Measurements from ENCODE around the gene COL6A6.

COL6A6 gene

GRCh38 chr3:130506031-130506430, 10.9 kb upstream of the COL6A6 start:
- DNase-seq (ENCODE audit: extremely low read depth, insufficient read length), result no peak
- H3K27me3 ChIP-seq (replicated peaks; ENCODE audit: control insufficient read depth, insufficient read depth, low read length), result no peaks in the 10 kb centered on the region; the same call in 1 of the 2 replicates
- H3K4me3 ChIP-seq (replicated peaks; ENCODE audit: low read depth, low read length), result no peak overlapping the region
- TF ChIP-seq CTCF (IDR thresholded peaks at IDR 0.05; ENCODE audit: insufficient read depth, low read length, poor library complexity, severe bottlenecking), result no peak
- H3K36me3 ChIP-seq (ENCODE audit: control insufficient read depth, insufficient read depth, low read length), result no peaks in the 10 kb centered on the region

- no peak for DNase-seq (ENCODE audit: extremely low read depth, insufficient read length)
- no peak for TF ChIP-seq CTCF (IDR thresholded peaks at IDR 0.05; ENCODE audit: insufficient read depth, low read length, poor library complexity, severe bottlenecking)
- Histone ChIP-seq H3K36me3 (ENCODE audit: control insufficient read depth, insufficient read depth, low read length) (no peaks in the 10 kb centered on the region), H3K4me3 (replicated peaks; ENCODE audit: low read depth, low read length) (no peak overlapping the region), H3K27me3 (replicated peaks; ENCODE audit: control insufficient read depth, insufficient read depth, low read length) (no peaks in the 10 kb centered on the region; the same call in 1 of the 2 replicates)
Measured at GRCh38 chr3:130507746-130508145, 9.2 kb upstream of the COL6A6 start.

GRCh38 chr3:130509008-130509407, 8.0 kb upstream of the COL6A6 start:
- Histone ChIP-seq H3K36me3 (ENCODE audit: control insufficient read depth, insufficient read depth, low read length) (no peaks in the 10 kb centered on the region), H3K4me3 (replicated peaks; ENCODE audit: low read depth, low read length) (no peak overlapping the region), H3K27me3 (replicated peaks; ENCODE audit: control insufficient read depth, insufficient read depth, low read length) (no peaks in the 10 kb centered on the region; the same call in 1 of the 2 replicates)
- no peak for TF ChIP-seq CTCF (IDR thresholded peaks at IDR 0.05; ENCODE audit: insufficient read depth, low read length, poor library complexity, severe bottlenecking)
- DNase-seq (ENCODE audit: extremely low read depth, insufficient read length), result no peak

GRCh38 chr3:130514681-130515080, 2.3 kb upstream of the COL6A6 start:
- TF ChIP-seq CTCF (IDR thresholded peaks at IDR 0.05; ENCODE audit: insufficient read depth, low read length, poor library complexity, severe bottlenecking), result no peak
- no peak for DNase-seq (ENCODE audit: extremely low read depth, insufficient read length)
- Histone ChIP-seq H3K36me3 (ENCODE audit: control insufficient read depth, insufficient read depth, low read length) (no peaks in the 10 kb centered on the region), H3K27me3 (replicated peaks; ENCODE audit: control insufficient read depth, insufficient read depth, low read length) (no peaks in the 10 kb centered on the region; the same call in 1 of the 2 replicates), H3K4me3 (replicated peaks; ENCODE audit: low read depth, low read length) (no peak overlapping the region)

GRCh38 chr3:130515755-130516154, 1.2 kb upstream of the COL6A6 start:
- H3K27me3 ChIP-seq (replicated peaks; ENCODE audit: control insufficient read depth, insufficient read depth, low read length), result no peaks in the 10 kb centered on the region; the same call in 1 of the 2 replicates
- no peaks in the 10 kb centered on the region for H3K36me3 ChIP-seq (ENCODE audit: control insufficient read depth, insufficient read depth, low read length)
- H3K4me3 ChIP-seq (replicated peaks; ENCODE audit: low read depth, low read length), result no peak overlapping the region
- no peak for DNase-seq (ENCODE audit: extremely low read depth, insufficient read length)
- no peak for TF ChIP-seq CTCF (IDR thresholded peaks at IDR 0.05; ENCODE audit: insufficient read depth, low read length, poor library complexity, severe bottlenecking)

GRCh38 chr3:130517602-130518001, 625 bp downstream of the COL6A6 start:
- TF ChIP-seq CTCF (IDR thresholded peaks at IDR 0.05; ENCODE audit: insufficient read depth, low read length, poor library complexity, severe bottlenecking), result no peak

More at GRCh38 chr3:130517602-130518001, 625 bp downstream of the COL6A6 start:
- Histone ChIP-seq H3K27me3 (replicated peaks; ENCODE audit: control insufficient read depth, insufficient read depth, low read length) (no peaks in the 10 kb centered on the region; the same call in 1 of the 2 replicates), H3K4me3 (replicated peaks; ENCODE audit: low read depth, low read length) (no peak overlapping the region), H3K36me3 (ENCODE audit: control insufficient read depth, insufficient read depth, low read length) (no peaks in the 10 kb centered on the region)
- DNase-seq (ENCODE audit: extremely low read depth, insufficient read length), result no peak

Measured in GM06990 (cell line).